DMS 273 (cell line): ENCODE measurements around the gene CERT1.
A peak's percentile ranks its signal among the peaks of the same experiment; 100 is the strongest.

Experiments
- DNase-seq: peaks from one replicate; lab custom pipeline; 2025; ENCODE audit not compliant: unreplicated experiment; lab: John Stamatoyannopoulos, UW

The CERT1 gene

GRCh38 chr5:75414241-75414640 is 97.2 kb downstream of the CERT1 start:
- no peak for DNase-seq

GRCh38 chr5:75412111-75412990 is 99.1 kb downstream of the CERT1 start:
- DNase-seq, result no peak

GRCh38 chr5:75405296-75405695 is 106.1 kb downstream of the CERT1 start:
- DNase-seq, result no peak

- DNase-seq, result no peak
These were observed 116.2 kb downstream of the CERT1 start for GRCh38 chr5:75395277-75395676.

GRCh38 chr5:75389430-75389829 is 122.0 kb downstream of the CERT1 start:
- no peak for DNase-seq

GRCh38 chr5:75387806-75388205 is 123.6 kb downstream of the CERT1 start:
- no peak for DNase-seq

GRCh38 chr5:75384218-75384617 is 127.2 kb downstream of the CERT1 start:
- no peak for DNase-seq

GRCh38 chr5:75381456-75381855 is 130.0 kb downstream of the CERT1 start:
- DNase-seq, result no peak

GRCh38 chr5:75380099-75380498 is 131.3 kb downstream of the CERT1 start:
- DNase-seq, result no peak

- DNase-seq, result no peak
These were observed 136.0 kb downstream of the CERT1 start for GRCh38 chr5:75375414-75375813.

GRCh38 chr5:75374394-75374814 is 137.0 kb downstream of the CERT1 start:
- DNase-seq, result no peak

- DNase-seq, result no peak
These were observed 137.6 kb downstream of the CERT1 start for GRCh38 chr5:75373862-75374261.

GRCh38 chr5:75368391-75368790 is 143.0 kb downstream of the CERT1 start:
- DNase-seq, result no peak

- no peak for DNase-seq
These were observed 144.0 kb downstream of the CERT1 start for GRCh38 chr5:75367401-75367800.

- no peak for DNase-seq
These were observed 144.6 kb downstream of the CERT1 start for GRCh38 chr5:75366787-75367186.

- no peak for DNase-seq
These were observed 145.7 kb downstream of the CERT1 start for GRCh38 chr5:75365740-75366139.

GRCh38 chr5:75364571-75365280 is 146.7 kb downstream of the CERT1 start:
- peak; percentile 32 for DNase-seq

GRCh38 chr5:75363726-75364495 is 147.5 kb downstream of the CERT1 start:
- peak; percentile 83 for DNase-seq

GRCh38 chr5:75363111-75363510 is 148.3 kb downstream of the CERT1 start:
- DNase-seq, result peak; percentile 67

- DNase-seq, result no peak
These were observed 148.9 kb downstream of the CERT1 start for GRCh38 chr5:75362474-75362975.

GRCh38 chr5:75361310-75361709 is 150.1 kb downstream of the CERT1 start:
- DNase-seq, result no peak
